ENCODE results near the gene RPUSD3. TPM values are rescaled to one million over a fixed set of nuclear protein-coding genes. Genes with fewer than 3 reads are reported as not detected.

RPUSD3 gene
- total and polyA plus RNA-seq, 5 donors from 2014 or later: 21.1 to 72.3 (median 62.2) TPM

- H3K9me3 Mint-ChIP-seq: no peaks in the 10 kb centered on the region
- Histone ChIP-seq H3K4me3 (ENCODE audit: low read depth, low read length) (no peak overlapping the region), H3K27me3 (ENCODE audit: control insufficient read depth, insufficient read depth, low read length) (no peaks in the 10 kb centered on the region), H3K4me1 (ENCODE audit: control insufficient read depth, insufficient read depth, low read length, poor library complexity, severe bottlenecking) (peaks cover 32% of the 10 kb centered on the region), H3K9me3 (ENCODE audit: control insufficient read depth in 2 of 2, low read length in 2 of 2) (no peaks in the 10 kb centered on the region), H3K27ac (ENCODE audit: insufficient read depth, low read length, poor library complexity, severe bottlenecking) (peak overlapping the region; percentile 83), H3K36me3 (ENCODE audit: control insufficient read depth, insufficient read depth, low read length) (peaks cover 48% of the 10 kb centered on the region)
- H3K36me3 Mint-ChIP-seq: peaks cover 38% of the 10 kb centered on the region
- H3K27ac Mint-ChIP-seq: peak overlapping the region in 1 of 3 donors; percentile 96
- H3K27me3 Mint-ChIP-seq: no peaks in the 10 kb centered on the region
- H3K4me1 Mint-ChIP-seq: peaks cover 20 to 57% (median 30%) of the 10 kb centered on the region in 4 donors
- DNase-seq (no peak), ATAC-seq (ENCODE audit: low read depth in 2 of 2) (no peak)
- H3K4me3 Mint-ChIP-seq: peak overlapping the region in 1 of 4 donors; percentile 83
Measured at GRCh38 chr3:9806688-9807589, 36.9 kb downstream of the RPUSD3 start.

GRCh38 chr3:9806137-9806536 is 37.7 kb downstream of the RPUSD3 start:
- H3K9me3 Mint-ChIP-seq: no peaks in the 10 kb centered on the region
- Histone ChIP-seq H3K9me3 (ENCODE audit: control insufficient read depth in 2 of 2, low read length in 2 of 2) (no peaks in the 10 kb centered on the region), H3K4me1 (ENCODE audit: control insufficient read depth, insufficient read depth, low read length, poor library complexity, severe bottlenecking) (peaks cover 32% of the 10 kb centered on the region), H3K27me3 (ENCODE audit: control insufficient read depth, insufficient read depth, low read length) (no peaks in the 10 kb centered on the region), H3K27ac (ENCODE audit: insufficient read depth, low read length, poor library complexity, severe bottlenecking) (no peak overlapping the region), H3K36me3 (ENCODE audit: control insufficient read depth, insufficient read depth, low read length) (peaks cover 55% of the 10 kb centered on the region), H3K4me3 (ENCODE audit: low read depth, low read length) (no peak overlapping the region)
- no peak overlapping the region for H3K4me3 Mint-ChIP-seq
- ATAC-seq (ENCODE audit: low read depth in 2 of 2): no peak
- H3K27me3 Mint-ChIP-seq: no peaks in the 10 kb centered on the region
- peaks cover 35% of the 10 kb centered on the region for H3K36me3 Mint-ChIP-seq
- peaks cover 12 to 50% (median 24%) of the 10 kb centered on the region in 4 donors for H3K4me1 Mint-ChIP-seq
- no peak overlapping the region for H3K27ac Mint-ChIP-seq
- no peak for DNase-seq

GRCh38 chr3:9804996-9805395 is 38.8 kb downstream of the RPUSD3 start:
- Mint-ChIP-seq H3K36me3 (peaks cover 31% of the 10 kb centered on the region), H3K27ac (no peak overlapping the region), H3K4me3 (peak overlapping the region in 1 of 4 donors; percentile 13), H3K9me3 (no peaks in the 10 kb centered on the region), H3K27me3 (no peaks in the 10 kb centered on the region), H3K4me1 (peaks cover 11 to 41% (median 20%) of the 10 kb centered on the region in 4 donors)
- Histone ChIP-seq H3K27ac (ENCODE audit: insufficient read depth, low read length, poor library complexity, severe bottlenecking) (no peak overlapping the region), H3K27me3 (ENCODE audit: control insufficient read depth, insufficient read depth, low read length) (no peaks in the 10 kb centered on the region), H3K36me3 (ENCODE audit: control insufficient read depth, insufficient read depth, low read length) (peaks cover 64% of the 10 kb centered on the region), H3K4me1 (ENCODE audit: control insufficient read depth, insufficient read depth, low read length, poor library complexity, severe bottlenecking) (peaks cover 24% of the 10 kb centered on the region), H3K9me3 (ENCODE audit: control insufficient read depth in 2 of 2, low read length in 2 of 2) (no peaks in the 10 kb centered on the region), H3K4me3 (ENCODE audit: low read depth, low read length) (no peak overlapping the region)
- no peak for ATAC-seq (ENCODE audit: low read depth in 2 of 2)
- no peak for DNase-seq

GRCh38 chr3:9803494-9803893 is 40.3 kb downstream of the RPUSD3 start:
- H3K4me3 Mint-ChIP-seq: no peak overlapping the region
- H3K27me3 Mint-ChIP-seq: no peaks in the 10 kb centered on the region
- Histone ChIP-seq H3K27ac (ENCODE audit: insufficient read depth, low read length, poor library complexity, severe bottlenecking) (no peak overlapping the region), H3K36me3 (ENCODE audit: control insufficient read depth, insufficient read depth, low read length) (peaks cover 80% of the 10 kb centered on the region), H3K9me3 (ENCODE audit: control insufficient read depth in 2 of 2, low read length in 2 of 2) (no peaks in the 10 kb centered on the region), H3K4me3 (ENCODE audit: low read depth, low read length) (no peak overlapping the region), H3K4me1 (ENCODE audit: control insufficient read depth, insufficient read depth, low read length, poor library complexity, severe bottlenecking) (peaks cover 10% of the 10 kb centered on the region), H3K27me3 (ENCODE audit: control insufficient read depth, insufficient read depth, low read length) (no peaks in the 10 kb centered on the region)
- H3K27ac Mint-ChIP-seq: peak overlapping the region; percentile 52 to 85 (median 78)
- no peak for DNase-seq
- peaks cover 5 to 31% (median 16%) of the 10 kb centered on the region in 4 donors for H3K4me1 Mint-ChIP-seq
- peaks cover 35% of the 10 kb centered on the region for H3K36me3 Mint-ChIP-seq
- no peak for ATAC-seq (ENCODE audit: low read depth in 2 of 2)
- H3K9me3 Mint-ChIP-seq: no peaks in the 10 kb centered on the region

GRCh38 chr3:9800529-9800928 is 43.3 kb downstream of the RPUSD3 start:
- peaks cover 5% of the 10 kb centered on the region for H3K4me1 ChIP-seq (ENCODE audit: control insufficient read depth, insufficient read depth, low read length, poor library complexity, severe bottlenecking)
- peaks cover 10 to 42% (median 22%) of the 10 kb centered on the region in 4 donors for H3K4me1 Mint-ChIP-seq
- H3K4me3 ChIP-seq (ENCODE audit: low read depth, low read length): no peak overlapping the region
- H3K27ac ChIP-seq (ENCODE audit: insufficient read depth, low read length, poor library complexity, severe bottlenecking): no peak overlapping the region
- H3K27me3 Mint-ChIP-seq: no peaks in the 10 kb centered on the region
- H3K27ac Mint-ChIP-seq: no peak overlapping the region
- ATAC-seq (ENCODE audit: low read depth in 2 of 2) (no peak), DNase-seq (no peak)
- peaks cover 40% of the 10 kb centered on the region for H3K36me3 Mint-ChIP-seq
- H3K36me3 ChIP-seq (ENCODE audit: control insufficient read depth, insufficient read depth, low read length): peaks cover 80% of the 10 kb centered on the region
- H3K9me3 ChIP-seq (ENCODE audit: control insufficient read depth in 2 of 2, low read length in 2 of 2): no peaks in the 10 kb centered on the region
- H3K9me3 Mint-ChIP-seq: no peaks in the 10 kb centered on the region
- no peaks in the 10 kb centered on the region for H3K27me3 ChIP-seq (ENCODE audit: control insufficient read depth, insufficient read depth, low read length)
- peak overlapping the region in 2 of 4 donors; percentile 21 to 41 for H3K4me3 Mint-ChIP-seq

GRCh38 chr3:9797196-9797945 is 46.4 kb downstream of the RPUSD3 start:
- peaks cover 28% of the 10 kb centered on the region for H3K4me1 ChIP-seq (ENCODE audit: control insufficient read depth, insufficient read depth, low read length, poor library complexity, severe bottlenecking)
- peak overlapping the region in 1 of 3 donors; percentile 83 for H3K27ac Mint-ChIP-seq
- ATAC-seq (ENCODE audit: low read depth in 2 of 2): no peak

GRCh38 chr3:9795207-9795606 is 48.6 kb downstream of the RPUSD3 start:
- H3K9me3 Mint-ChIP-seq: no peaks in the 10 kb centered on the region
- no peaks in the 10 kb centered on the region for H3K9me3 ChIP-seq (ENCODE audit: control insufficient read depth in 2 of 2, low read length in 2 of 2)
- peaks cover 24% of the 10 kb centered on the region for H3K36me3 Mint-ChIP-seq
- H3K4me3 ChIP-seq (ENCODE audit: low read depth, low read length): no peak overlapping the region
- H3K4me3 Mint-ChIP-seq: peak overlapping the region; percentile 75 to 98 (median 84)
- H3K27me3 Mint-ChIP-seq: no peaks in the 10 kb centered on the region
- peaks cover 46% of the 10 kb centered on the region for H3K36me3 ChIP-seq (ENCODE audit: control insufficient read depth, insufficient read depth, low read length)
- H3K4me1 Mint-ChIP-seq: peaks cover 24 to 70% (median 51%) of the 10 kb centered on the region in 4 donors
- H3K27ac Mint-ChIP-seq: peak overlapping the region in 2 of 3 donors; percentile 86 to 93
- DNase-seq: no peak
- no peak for ATAC-seq (ENCODE audit: low read depth in 2 of 2)
- no peak overlapping the region for H3K27ac ChIP-seq (ENCODE audit: insufficient read depth, low read length, poor library complexity, severe bottlenecking)
- H3K4me1 ChIP-seq (ENCODE audit: control insufficient read depth, insufficient read depth, low read length, poor library complexity, severe bottlenecking): peaks cover 44% of the 10 kb centered on the region
- no peaks in the 10 kb centered on the region for H3K27me3 ChIP-seq (ENCODE audit: control insufficient read depth, insufficient read depth, low read length)

More at GRCh38 chr3:9797196-9797945, 46.4 kb downstream of the RPUSD3 start:
- H3K9me3 Mint-ChIP-seq: no peaks in the 10 kb centered on the region
- Histone ChIP-seq H3K36me3 (ENCODE audit: control insufficient read depth, insufficient read depth, low read length) (peaks cover 59% of the 10 kb centered on the region), H3K27ac (ENCODE audit: insufficient read depth, low read length, poor library complexity, severe bottlenecking) (no peak overlapping the region), H3K27me3 (ENCODE audit: control insufficient read depth, insufficient read depth, low read length) (no peaks in the 10 kb centered on the region), H3K4me3 (ENCODE audit: low read depth, low read length) (no peak overlapping the region), H3K9me3 (ENCODE audit: control insufficient read depth in 2 of 2, low read length in 2 of 2) (no peaks in the 10 kb centered on the region)
- DNase-seq: no peak
- peaks cover 25% of the 10 kb centered on the region for H3K36me3 Mint-ChIP-seq
- peak overlapping the region in 2 of 4 donors; percentile 9 to 80 for H3K4me3 Mint-ChIP-seq
- no peaks in the 10 kb centered on the region for H3K27me3 Mint-ChIP-seq
- H3K4me1 Mint-ChIP-seq: peaks cover 20 to 52% (median 37%) of the 10 kb centered on the region in 4 donors
